Measurements from ENCODE around the gene GPC1. TPM values are rescaled to one million over a fixed set of nuclear protein-coding genes. Genes with fewer than 3 reads are reported as not detected.
A peak's percentile ranks its signal among the peaks of the same experiment; 100 is the strongest.

Gene GPC1
- total RNA-seq, 1 experiment from 2014 or later: 38.9 TPM

- Mint-ChIP-seq H3K9me3 (ENCODE audit: unreplicated experiment) (no peaks in the 10 kb centered on the region), H3K4me1 (ENCODE audit: insufficient read depth, unreplicated experiment) (peaks cover 12% of the 10 kb centered on the region), H3K27ac (ENCODE audit: low read depth, unreplicated experiment) (peak overlapping the region; percentile 43), H3K27me3 (ENCODE audit: insufficient read depth, unreplicated experiment) (no peaks in the 10 kb centered on the region), H3K36me3 (ENCODE audit: insufficient read depth, unreplicated experiment) (peaks cover 16% of the 10 kb centered on the region), H3K4me3 (ENCODE audit: unreplicated experiment) (no peak overlapping the region)
- ChIA-PET CTCF (no interaction called here), POLR2A (no interaction called here)
- intact Hi-C loops (cut with micrococcal nuclease): loop anchor here (5.0 kb wide), 1 partner anchor 57 kb away; the partner anchor contains the start of gene RNPEPL1
- no TSS peak for BruUV-seq (replicated peaks)
- TF ChIP-seq, protein P1, sequence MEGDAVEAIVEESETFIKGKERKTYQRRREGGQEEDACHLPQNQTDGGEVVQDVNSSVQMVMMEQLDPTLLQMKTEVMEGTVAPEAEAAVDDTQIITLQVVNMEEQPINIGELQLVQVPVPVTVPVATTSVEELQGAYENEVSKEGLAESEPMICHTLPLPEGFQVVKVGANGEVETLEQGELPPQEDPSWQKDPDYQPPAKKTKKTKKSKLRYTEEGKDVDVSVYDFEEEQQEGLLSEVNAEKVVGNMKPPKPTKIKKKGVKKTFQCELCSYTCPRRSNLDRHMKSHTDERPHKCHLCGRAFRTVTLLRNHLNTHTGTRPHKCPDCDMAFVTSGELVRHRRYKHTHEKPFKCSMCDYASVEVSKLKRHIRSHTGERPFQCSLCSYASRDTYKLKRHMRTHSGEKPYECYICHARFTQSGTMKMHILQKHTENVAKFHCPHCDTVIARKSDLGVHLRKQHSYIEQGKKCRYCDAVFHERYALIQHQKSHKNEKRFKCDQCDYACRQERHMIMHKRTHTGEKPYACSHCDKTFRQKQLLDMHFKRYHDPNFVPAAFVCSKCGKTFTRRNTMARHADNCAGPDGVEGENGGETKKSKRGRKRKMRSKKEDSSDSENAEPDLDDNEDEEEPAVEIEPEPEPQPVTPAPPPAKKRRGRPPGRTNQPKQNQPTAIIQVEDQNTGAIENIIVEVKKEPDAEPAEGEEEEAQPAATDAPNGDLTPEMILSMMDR (IDR thresholded peaks at IDR 0.05; ENCODE audit: unreplicated experiment): no peak
- no peak for DNase-seq (ENCODE audit: unreplicated experiment)
These were observed 74.4 kb downstream of the GPC1 start for GRCh38 chr2:240509667-240510512.

DNA sequence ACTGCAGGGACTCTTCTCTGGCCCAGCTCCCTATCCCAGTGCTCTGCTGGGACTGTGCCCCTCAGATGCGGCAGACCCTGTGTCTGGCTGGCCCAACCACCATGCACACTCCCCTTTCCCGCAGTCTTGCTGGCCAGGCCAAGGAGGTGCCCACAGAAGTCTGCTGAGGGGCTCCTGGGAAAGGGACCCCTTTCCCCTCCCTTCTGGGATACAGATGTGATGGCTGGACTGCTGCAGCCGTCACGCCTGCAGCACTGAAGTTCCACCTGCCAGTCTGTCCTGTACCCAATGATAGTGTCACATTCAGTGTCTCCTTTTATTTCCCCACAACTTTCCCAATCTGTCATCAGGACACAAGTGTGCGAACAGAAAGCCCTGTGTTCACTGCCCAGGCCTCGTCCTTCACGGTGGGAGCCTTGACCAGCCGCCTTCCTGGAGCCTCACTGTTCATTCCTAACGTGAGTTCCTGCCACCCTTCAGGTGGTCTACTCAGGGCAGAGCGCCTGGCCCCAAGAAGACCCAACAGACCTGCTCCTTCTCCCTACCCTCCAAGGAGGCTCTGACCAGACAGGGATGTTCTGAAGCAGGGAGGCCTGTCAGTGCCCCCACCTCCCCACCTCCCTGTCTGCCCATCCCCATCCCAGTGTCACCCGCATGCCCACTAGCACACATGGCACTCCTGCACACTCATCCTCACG lies 75.2 kb downstream of the GPC1 start:
- TF ChIP-seq, protein P1 (IDR thresholded peaks at IDR 0.05; ENCODE audit: unreplicated experiment): no peak
- BruUV-seq (replicated peaks): no TSS peak
- Mint-ChIP-seq H3K27me3 (ENCODE audit: insufficient read depth, unreplicated experiment) (no peaks in the 10 kb centered on the region), H3K4me1 (ENCODE audit: insufficient read depth, unreplicated experiment) (peaks cover 12% of the 10 kb centered on the region), H3K36me3 (ENCODE audit: insufficient read depth, unreplicated experiment) (peaks cover 10% of the 10 kb centered on the region), H3K27ac (ENCODE audit: low read depth, unreplicated experiment) (peak overlapping the region; percentile 43), H3K9me3 (ENCODE audit: unreplicated experiment) (no peaks in the 10 kb centered on the region), H3K4me3 (ENCODE audit: unreplicated experiment) (no peak overlapping the region)
- ChIA-PET POLR2A (no interaction called here), CTCF (interaction anchor here (5.3 kb wide), 1 partner anchor 329 kb away, joined by 63 read pairs; no protein-coding TSS in a partner anchor)
- DNase-seq (ENCODE audit: unreplicated experiment): no peak
- intact Hi-C loops (cut with micrococcal nuclease): loop anchor here (5.0 kb wide), 1 partner anchor 57 kb away; the partner anchor contains the start of gene RNPEPL1

DNA sequence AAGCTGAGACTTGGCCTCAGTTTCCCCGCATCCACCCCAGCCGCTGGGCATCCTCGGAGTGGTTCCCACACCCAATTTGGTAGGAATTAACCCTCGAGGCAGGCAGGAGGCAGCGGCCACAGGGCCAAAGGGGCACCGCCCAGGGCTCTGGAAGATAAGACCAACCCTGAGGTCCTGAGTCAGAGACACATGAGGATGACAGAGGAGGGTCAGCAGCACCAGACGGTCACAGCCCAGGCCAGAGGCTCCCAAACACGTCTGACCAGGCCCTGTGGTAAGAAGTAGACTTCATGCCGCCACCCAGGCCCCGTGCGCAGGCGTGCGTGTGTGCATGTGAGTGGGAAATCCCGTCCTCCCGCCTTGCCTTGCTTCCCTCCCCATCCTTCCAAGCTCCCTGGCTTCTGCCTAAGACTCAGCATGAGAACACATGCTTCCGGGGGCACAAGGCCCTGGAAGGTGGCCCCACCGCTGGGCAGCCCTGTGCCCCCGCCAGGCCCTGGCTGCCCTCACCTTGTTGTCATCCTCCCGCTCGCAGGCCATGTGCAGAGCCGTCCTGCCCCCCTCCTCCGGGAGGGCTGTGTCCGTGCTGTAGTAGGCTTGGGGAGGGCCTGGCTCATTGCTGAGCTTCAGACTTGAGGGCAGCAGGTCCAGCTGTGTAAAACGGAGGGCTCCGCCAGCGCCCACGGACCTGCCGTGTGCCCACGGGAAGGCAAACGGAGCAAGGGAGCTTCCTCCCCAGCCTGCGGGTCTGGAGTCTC lies 76.1 kb downstream of the GPC1 start:
- TF ChIP-seq, protein P1 (IDR thresholded peaks at IDR 0.05; ENCODE audit: unreplicated experiment): no peak
- no peak for DNase-seq (ENCODE audit: unreplicated experiment)
- Mint-ChIP-seq H3K4me1 (ENCODE audit: insufficient read depth, unreplicated experiment) (peaks cover 12% of the 10 kb centered on the region), H3K4me3 (ENCODE audit: unreplicated experiment) (no peak overlapping the region), H3K27ac (ENCODE audit: low read depth, unreplicated experiment) (no peak overlapping the region), H3K36me3 (ENCODE audit: insufficient read depth, unreplicated experiment) (peaks cover 9% of the 10 kb centered on the region), H3K9me3 (ENCODE audit: unreplicated experiment) (no peaks in the 10 kb centered on the region), H3K27me3 (ENCODE audit: insufficient read depth, unreplicated experiment) (no peaks in the 10 kb centered on the region)
- POLR2A ChIA-PET: no interaction called here
- no TSS peak for BruUV-seq (replicated peaks)
- intact Hi-C loops (cut with micrococcal nuclease): loop anchor here (5.0 kb wide), 1 partner anchor 56 kb away; the partner anchor contains the start of gene RNPEPL1
- CTCF ChIA-PET: interaction anchor here (0.7 to 5.3 kb wide), 3 partner anchors 80 to 479 kb away, joined by 3 to 63 read pairs (median 3); no protein-coding TSS in a partner anchor

Data from MCF 10A (cell line).